Dedifferentiated amniotic fluid mesenchymal stem cell (primary cell): ENCODE results near the gene PCMTD2.

ENCODE experiments used
- DNase-seq: peaks from one replicate; pipeline ENCODE4 v3.0.0-alpha.2; 2016; ENCODE audit errors: extremely low spot score

PCMTD2 gene

DNA sequence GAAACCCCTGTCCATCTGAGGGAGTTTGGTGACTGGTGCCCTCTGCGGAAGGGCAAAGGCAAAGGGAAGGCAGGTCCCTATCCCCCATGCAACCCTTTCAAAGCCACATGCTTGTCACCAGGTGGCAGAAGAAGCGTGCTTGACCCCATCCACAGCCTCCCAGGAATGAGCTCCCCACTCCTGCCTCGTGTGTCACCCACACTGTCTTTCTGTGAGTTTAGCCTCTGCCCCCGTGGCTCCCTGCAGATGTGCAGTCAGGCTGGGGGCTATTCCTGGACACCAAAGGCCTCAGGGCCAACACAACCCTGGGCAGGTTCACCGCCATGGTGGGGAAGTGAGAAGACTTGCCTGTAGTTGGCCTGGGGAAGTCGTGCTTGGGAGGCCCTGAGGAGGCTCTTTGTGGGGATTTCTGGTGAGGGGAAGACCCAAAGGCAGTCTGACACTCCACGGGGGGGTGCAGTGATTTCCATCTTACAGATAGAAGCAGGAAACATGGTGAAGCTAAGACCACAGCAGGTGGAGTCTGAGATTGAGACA lies 16.6 kb upstream of the PCMTD2 start:
- no peak for DNase-seq

DNA sequence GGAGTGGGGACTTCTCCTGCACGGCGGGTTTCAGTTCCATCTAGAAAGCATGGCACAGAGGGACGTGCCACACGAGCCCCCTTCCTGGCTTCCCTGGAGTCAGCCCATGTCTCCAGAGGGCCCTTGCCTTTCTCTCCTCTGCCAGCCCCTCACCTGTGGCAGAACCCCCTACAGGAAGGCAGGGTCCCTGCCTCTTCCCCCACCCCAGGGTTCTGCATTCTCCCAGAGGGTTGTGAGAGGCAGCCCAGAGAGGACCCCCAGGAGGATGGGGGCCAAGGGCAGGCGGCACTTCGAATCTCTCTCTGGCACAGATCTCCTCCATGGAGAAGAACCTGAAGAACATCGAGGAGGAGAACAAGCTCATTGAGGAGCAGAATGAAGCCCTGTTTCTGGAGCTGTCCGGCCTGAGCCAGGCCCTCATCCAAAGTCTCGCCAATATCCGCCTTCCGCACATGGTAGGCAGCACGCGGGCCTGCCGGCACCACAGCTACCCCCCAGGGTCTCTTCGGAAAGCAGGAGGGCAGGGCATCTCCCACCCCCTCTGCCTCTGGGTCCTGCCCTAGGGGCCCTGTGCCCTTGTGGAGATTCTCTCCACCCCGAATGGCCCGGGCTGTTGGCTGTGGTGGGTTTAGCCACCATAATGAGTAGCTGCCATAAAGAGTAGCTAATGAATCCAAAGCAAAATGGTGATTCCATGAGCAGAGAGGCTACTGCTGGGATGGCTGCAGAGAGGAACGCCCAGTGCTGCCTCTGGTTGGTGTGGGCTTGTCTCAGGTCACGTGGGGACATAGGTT lies 15.9 kb upstream of the PCMTD2 start:
- DNase-seq = no peak

GRCh38 chr20:64240243-64241015 lies 15.1 kb upstream of the PCMTD2 start:
- no peak for DNase-seq

GRCh38 chr20:64241061-64241460 lies 14.5 kb upstream of the PCMTD2 start:
- no peak for DNase-seq

- DNase-seq = no peak
Measured at GRCh38 chr20:64242003-64242796, 13.3 kb upstream of the PCMTD2 start.

- DNase-seq = no peak
Measured at GRCh38 chr20:64242797-64243475, 12.6 kb upstream of the PCMTD2 start.

GRCh38 chr20:64244281-64244805 lies 11.2 kb upstream of the PCMTD2 start:
- DNase-seq = no peak

DNA sequence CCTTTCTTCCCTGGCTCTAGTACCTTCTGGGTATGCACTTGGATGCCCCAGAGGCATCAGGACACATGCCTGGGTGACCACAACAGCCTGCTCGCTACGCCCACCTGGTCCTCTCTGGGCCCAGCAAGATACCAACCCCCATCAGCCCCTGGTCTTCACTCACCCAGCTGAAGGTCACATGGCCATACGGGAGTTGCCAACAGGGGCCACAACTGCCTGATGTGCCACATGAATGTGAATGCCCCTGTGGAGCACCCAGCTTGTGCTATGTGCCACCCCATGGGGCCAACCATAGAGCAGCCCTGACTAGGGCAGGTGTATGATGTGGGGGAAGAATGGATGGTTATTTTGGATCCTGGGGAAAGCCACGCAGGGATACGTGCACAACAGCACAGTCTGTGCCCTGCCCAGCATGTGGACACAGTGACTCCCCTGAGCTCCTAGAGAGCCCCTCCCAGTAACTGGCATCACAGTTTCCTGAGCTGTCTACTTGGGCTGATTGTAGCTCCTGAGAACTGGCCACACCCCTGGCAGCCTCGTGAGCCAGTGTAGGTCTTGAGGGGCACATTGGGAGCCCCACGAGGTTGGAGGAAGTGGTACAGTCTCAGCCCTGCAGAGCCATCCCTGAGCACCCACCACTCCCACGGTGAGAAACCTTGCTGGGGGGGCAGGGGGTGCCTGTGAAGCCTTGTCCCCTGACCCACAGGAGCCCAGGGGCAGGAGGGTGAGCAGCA lies 10.5 kb upstream of the PCMTD2 start:
- no peak for DNase-seq

GRCh38 chr20:64245746-64246595 lies 9.6 kb upstream of the PCMTD2 start:
- DNase-seq = no peak

DNA sequence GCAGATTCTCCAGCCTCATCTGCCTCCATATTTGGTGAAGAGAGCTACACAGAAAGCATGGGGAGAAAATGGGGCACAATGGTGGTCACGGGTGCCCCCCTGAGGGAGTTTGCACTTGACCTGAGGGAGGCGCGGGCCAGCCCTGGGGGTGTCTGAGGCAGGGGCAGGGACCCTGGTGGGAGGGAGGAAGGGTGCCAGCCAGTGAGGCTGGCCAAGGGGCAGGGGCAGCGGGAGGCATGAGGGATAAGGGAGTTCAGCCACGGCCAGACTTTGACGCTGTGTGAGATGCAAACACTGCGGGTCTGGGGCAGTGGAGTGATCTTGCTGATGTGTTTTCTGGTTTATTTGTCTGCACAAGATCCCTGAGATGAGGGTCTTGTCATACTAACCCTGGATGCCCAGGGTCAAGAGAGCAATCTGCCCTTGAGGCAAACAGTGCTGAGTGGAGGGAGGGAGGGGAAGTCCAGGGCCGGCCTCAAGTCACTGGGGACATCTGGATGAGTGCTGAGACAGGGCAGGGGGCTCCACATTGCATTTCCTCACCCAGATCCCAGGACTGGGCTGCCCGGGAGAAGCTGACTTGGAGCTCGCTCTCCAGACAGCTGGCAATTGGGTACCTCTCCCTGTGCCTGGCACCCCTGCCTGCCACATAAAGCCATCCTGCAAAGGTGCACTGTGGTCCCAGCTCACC lies 8.8 kb upstream of the PCMTD2 start:
- no peak for DNase-seq

DNA sequence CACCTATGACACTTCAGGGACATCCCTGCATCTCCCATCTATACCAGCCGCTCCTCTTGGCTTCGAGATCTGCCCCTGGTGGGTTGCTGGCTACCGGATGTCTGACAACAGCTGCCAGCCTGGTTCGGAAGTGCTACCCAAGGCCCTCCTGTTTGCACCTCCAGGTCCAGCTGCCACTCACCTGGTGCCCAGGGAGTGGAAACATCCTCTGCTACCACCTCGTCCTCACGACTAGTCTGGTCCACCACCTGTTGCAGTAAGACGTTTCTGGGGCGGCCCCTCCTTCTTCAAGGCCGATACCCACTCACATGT lies 8.3 kb upstream of the PCMTD2 start:
- no peak for DNase-seq

DNA sequence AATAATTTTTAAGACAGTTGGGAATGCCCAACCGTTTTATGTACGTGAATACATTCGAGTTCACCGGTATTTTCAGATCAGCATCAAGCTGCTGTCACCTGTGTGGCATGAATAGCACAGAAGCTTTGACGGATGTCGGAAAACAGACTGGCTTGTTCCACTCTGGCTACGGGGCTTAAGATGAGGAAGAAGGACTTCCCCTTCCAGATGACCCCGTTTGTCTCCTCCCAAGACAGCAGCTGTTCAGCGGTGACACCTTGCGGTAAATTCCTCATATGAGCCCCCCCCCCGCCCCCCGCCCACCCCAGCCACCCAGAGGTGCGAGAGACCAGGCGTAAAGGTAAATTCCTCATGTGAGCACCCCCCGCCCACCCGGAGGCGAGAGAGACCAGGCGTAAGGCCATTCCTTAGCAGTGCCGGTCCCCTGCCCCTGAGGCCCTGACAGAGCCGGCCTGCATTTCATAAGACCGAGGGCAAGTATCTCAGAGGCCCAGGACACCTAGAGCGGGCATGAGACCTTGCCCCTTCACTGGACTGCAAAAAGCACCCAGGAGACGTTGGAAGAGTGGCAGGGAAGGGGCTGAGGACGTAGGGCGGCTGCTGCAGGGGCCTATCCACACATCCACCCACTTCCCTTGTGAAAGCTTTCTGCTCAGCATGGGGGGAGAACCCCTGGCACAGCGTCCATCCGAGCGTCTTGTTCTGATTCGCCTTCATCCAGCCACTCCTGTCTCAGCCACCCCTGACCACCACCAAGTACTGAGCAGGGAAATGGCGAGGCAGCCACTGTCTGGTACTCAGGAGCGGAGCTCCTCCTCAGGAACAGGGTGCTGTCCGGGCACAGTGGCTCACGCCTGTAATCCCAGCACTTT lies 7.3 kb upstream of the PCMTD2 start:
- DNase-seq = no peak

- no peak for DNase-seq
Measured at GRCh38 chr20:64250027-64250426, 5.5 kb upstream of the PCMTD2 start.

DNA sequence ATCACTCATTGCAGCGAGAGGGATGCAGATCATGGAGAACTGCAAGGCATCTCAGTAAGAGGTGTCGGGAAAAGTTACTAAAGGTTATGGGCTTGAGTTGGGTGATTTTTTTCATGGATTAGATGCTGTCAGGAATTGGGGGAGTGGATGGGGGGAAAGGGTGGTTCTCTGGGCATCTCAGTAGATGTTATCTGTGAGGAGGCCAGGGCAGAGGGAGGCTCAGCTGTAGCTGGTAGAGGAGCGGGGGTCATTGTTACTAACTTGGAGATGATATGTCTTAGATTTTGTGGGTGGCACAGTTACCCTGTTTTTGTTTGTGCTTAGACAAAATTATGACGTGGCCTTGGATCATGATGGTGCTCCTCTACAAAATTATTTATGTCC lies 2.6 kb upstream of the PCMTD2 start:
- DNase-seq = no peak

- DNase-seq = no peak
Measured at GRCh38 chr20:64253443-64253842, 2.1 kb upstream of the PCMTD2 start.

GRCh38 chr20:64254156-64254555 lies 1.4 kb upstream of the PCMTD2 start:
- DNase-seq = no peak

- no peak for DNase-seq
Measured at GRCh38 chr20:64254571-64255360, 782 bp upstream of the PCMTD2 start.
